OCI-LY7 (cell line): ENCODE data around the gene CLSTN3.

Source experiments
- CTCF ChIP-seq: fragments of 200-600 bp; sonication (generic); conservative IDR thresholded peaks from 2 replicates; pipeline ENCODE4 v1.5.1; 2014; ENCODE audit warnings: mild to moderate bottlenecking, antibody characterized with exemption, low read length, moderate library complexity, mixed read lengths
- EZH2phosphoT487 ChIP-seq: fragments of 200-600 bp; sonication (generic); IDR thresholded peaks from 2 replicates; pipeline ENCODE4 v1.6.1; 2018; ENCODE audit warnings: low read depth, borderline replicate concordance, mild to moderate bottlenecking, mixed run types, antibody characterized with exemption, low read length, moderate library complexity, mixed read lengths

- TF ChIP-seq CTCF: no peak
- no peak for TF ChIP-seq EZH2phosphoT487
These were observed 12.5 kb upstream of the CLSTN3 start for GRCh38 chr12:7117670-7118069.
